ENCODE results near the gene SLK.

The SLK gene

DNA sequence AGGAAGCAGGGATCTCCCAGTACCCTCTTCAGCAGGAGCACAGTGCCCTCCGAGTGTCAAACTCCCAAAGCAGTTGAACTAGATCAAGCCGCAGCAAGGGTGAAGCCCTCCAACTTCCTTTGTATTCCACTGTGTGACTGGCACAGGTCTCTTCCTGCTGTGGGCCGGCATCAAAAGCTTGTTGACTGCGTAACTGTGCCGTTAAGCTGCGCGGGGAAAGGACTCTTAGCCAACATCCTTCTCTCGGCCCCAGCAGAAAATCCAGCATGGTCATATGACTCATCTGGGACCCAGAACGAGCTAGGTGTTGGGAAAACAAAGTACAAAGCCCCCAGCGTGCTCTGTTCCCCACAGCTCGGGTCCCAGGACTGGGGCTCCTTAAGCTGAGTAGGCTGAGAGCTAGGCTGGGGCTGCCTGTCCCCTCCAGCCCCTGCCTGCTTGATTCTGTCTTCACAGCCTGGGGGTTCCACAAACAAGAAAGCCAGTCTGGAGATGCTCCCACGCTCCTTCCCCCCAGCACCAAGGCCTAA, 66.5 kb downstream of the SLK start:
- DNase-seq (ENCODE audit: low read depth in 2 of 2, low spot score in 1 of 2) = no peak

DNA sequence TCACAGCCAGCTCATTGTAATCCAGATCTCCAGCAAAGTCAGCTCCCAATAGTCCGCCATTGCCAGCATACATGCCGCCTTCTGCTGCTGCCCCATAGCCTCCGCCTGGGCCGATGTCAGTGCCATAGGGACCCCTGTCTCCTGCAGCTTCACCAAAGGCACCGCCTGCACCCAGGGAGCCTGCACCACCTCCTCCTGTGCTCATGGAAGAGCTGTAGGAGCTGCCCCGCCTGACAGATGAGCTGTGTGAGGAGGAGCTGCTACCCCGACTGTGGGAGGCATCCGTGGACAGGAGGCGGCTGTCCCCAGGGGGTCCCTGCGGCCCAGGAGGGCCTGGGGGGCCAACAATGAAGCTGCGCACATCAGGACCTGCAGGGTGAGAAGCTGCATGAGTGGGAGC, 67.0 kb downstream of the SLK start:
- no peak for DNase-seq (ENCODE audit: low read depth in 2 of 2, low spot score in 1 of 2)

DNA sequence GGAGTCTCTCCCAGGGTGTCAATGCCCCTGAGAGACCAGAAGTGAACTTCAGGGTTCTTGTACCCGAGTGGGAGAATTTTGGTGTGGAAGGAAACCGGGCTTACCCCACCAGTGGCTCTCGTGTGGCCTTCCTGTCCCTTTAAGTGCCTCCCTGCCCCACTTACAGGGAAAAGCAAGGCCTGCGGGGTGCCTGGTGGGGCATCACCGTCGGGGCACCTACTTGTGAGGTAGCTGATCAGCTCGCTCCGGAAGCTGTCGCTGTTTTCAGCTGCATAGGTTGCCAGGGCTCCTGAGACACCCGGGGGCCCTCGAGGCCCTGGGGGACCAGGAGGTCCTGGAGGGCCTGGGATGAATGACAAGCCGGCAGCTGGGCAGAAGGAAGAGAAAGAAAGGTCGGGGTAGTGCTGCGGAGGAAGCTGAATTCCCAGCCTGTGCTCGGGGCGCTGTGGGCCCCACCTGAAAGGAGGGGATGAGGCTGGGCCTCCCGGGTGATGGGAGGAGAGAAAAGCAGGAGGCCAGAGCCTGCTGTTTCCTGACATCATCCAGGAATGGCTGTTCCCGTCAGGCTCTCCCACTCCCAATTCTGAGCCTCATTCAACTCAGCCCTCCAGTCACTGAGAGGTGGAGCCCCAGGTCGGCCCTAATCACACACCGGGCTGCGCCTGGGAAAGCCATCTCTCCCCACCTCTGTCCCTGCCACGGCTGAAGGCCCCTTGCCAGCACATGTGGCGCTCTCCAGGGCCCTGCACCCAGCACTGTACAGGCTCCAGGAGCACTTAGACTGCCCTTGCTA, 67.7 kb downstream of the SLK start:
- no peak for DNase-seq (ENCODE audit: low read depth in 2 of 2, low spot score in 1 of 2)

DNA sequence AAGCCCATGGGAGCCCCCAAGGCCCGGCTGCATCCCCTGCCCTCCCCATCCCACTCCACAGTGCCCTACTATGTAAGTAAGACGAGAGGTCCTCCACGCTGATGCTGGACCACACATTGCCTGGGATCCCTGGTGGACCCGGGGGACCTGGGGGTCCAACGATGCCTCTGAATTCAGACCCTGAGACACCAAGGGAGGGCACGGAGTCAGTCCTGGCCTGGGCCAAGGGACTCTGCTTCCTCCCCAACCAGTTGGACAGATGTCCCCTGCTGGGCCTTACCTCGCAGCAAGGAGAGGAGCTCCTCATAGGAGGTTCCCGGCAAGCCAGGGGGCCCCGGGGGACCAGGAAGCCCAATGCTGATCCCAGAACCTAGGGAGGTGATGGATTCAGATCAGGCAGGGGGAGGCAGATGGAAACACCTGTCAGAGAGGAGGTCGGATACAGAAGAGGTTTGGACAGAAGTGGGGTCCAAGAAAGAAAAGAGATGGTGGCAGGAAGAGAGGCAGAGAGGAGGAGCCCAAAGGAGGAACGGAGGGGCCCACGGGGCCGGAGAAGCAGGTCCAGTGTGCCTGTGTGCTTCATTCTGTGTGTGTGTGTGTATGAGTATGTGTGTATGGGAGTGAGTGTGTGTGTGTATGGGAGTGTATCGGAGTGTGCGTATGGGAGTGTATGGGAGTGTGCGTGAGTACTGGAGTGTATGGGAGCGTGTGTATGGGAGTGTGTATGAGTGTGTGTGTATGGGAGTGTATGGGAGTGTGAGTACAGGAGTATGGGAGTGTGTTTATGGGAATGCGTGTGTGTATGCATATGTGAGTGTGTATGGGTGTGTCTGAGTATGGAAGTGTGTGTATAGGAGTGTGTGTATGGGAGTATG, 68.5 kb downstream of the SLK start:
- DNase-seq (ENCODE audit: low read depth in 2 of 2, low spot score in 1 of 2) = no peak

DNA sequence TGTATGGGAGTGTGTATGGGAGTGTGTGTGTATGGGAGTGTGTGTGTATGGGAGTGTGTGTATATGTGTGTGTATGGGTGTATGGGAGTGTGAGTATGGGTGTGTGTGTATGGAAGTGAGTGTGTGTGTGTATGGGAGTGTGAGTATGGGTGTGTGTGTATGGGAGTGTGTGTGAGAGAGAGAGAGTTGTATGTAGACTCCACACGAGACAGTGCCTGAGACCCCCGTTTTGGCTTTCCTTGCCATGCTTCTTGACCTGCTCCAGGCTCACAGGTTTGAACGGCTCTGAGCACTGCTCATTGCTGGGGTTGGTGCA, 69.1 kb downstream of the SLK start:
- no peak for DNase-seq (ENCODE audit: low read depth in 2 of 2, low spot score in 1 of 2)

DNA sequence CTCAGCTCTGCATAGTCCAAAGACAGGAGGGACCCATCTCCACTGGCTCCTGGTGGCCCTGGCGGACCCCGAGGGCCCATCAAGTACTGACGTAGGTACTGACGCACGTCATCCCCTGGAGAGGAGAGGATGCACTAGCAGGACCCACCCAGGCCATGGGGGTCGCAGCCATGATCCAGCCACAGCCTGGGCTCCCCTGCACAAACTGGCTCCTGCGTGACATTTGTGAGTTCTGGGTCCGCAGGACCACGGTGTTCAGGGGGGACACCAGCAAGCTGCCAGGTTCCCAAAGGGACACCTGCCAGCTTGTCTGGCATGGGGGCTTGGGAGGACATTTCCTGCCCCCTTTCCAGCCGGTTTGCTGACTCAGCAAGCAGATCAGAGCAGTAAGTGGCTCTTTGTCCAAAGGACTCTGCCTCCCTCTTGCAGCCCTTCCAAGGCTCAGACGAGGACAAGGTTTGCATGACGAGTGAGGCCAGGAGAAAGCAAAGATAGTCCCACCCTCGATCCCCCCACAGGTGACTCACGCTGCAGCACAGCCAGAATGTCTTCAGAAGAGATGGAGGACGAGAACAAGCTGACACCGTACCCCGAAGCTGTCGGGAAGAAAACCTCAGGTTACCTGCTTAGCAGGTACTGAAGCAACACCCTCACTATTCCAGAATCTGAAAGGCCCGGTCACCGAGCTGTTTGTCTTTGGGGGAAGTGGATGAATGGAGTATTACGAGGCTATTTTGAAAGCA, 69.7 kb downstream of the SLK start:
- no peak for DNase-seq (ENCODE audit: low read depth in 2 of 2, low spot score in 1 of 2)

DNA sequence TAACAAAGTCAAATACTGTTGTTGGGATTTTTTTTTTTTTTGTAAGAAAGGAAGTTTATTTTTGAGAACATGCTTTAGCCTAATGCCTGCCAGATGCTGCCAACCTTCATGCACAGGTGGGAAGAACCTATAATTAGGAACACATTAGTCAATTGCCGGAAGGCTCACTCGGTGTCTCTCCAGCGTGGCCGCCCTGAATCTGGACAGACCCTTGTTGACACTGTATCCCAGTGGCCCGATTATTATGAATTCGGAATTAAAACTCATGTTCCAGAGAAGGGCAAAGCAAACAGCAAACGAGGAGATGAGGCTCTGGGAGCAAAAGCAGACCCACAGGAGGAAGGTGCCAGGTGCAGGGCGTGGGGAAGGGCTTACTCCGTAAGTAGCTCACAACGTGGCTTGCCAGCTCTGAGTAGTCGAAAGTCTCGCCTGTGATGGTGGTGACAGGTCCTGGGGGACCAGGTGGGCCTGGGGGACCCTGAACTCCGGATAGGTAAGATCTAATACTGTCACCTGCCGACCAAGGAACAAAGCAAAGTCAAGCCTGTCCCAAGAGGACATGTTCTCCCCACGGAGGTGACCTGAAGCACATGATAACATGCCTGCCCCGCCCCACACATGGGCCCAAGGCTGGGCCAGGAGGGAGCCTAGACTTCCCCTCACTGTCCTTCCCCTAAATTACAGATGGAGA, 70.5 kb downstream of the SLK start:
- no peak for DNase-seq (ENCODE audit: low read depth in 2 of 2, low spot score in 1 of 2)

DNA sequence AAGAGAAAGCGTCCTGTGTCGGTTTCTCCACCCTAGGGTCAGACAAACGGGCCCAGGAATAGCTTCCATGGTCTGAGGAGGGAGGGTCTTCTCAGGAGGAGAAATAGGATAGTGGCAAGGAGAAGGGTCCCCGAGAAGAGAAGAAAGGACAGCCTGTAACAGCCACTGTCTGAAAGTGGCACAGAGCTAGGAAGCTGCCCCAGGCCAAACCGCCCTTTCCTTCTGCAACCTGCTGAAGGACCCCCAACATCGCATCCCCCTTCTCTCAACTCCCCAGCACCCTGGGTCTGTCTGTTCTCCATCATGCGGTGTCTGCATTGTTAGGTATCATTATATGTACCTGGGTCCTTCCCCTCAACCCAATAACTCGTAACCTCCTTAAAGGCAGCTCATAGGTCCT, 71.6 kb downstream of the SLK start:
- no peak for DNase-seq (ENCODE audit: low read depth in 2 of 2, low spot score in 1 of 2)

DNA sequence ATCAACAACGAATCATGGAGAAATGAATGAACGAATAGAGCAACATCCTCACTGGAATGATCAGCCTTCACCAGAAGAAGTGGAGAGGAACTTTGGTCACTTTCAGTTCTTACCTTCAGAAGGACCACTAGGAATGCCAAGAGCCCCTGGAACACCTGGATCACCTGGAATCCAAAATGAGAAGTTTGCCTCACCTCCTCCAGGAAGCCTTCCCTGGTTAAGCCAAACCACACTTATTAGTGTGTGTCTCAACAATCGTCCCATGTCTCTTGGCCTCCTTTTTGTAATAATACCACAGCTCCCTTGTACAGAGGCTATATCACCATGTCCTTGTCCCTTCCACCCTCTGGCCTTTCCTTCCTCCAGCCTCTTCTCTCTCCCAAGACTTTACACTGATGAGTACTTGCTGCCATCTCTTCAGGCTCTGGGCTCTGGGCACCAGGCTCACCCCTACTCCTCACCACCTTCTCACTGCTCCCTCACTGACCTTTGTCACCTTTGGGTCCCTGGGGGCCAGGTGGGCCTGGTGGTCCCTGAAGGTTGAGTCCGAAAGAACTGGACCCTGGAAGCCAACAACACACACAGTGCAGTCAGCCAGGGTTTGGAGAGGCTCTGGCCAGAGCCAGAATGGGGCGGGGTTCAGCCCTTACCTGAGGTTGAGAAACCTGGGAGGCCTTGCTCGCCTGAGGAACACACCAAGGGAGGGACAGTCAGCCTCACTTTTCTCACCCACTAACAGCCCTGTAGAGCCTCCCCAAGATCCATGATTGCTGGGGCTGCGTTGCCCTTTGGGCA, 72.2 kb downstream of the SLK start:
- no peak for DNase-seq (ENCODE audit: low read depth in 2 of 2, low spot score in 1 of 2)

DNA sequence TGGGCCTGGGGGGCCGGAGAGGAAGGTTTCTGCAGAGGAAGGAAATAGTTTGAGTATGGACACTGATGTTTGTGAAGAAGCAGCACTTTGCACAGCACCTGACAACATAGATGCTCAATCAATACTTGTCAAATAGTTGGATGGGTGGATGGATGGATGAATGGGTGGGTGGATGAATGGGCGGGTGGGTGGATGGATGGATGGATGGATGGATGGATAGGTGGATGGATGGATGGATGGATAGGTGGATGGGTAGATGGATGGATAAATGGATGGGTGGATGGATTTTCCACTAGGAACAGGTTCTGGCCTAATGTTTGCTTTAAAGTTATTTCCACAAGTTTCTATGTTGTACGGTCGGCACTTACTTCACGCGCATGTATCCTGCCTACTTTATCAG, 73.4 kb downstream of the SLK start:
- no peak for DNase-seq (ENCODE audit: low read depth in 2 of 2, low spot score in 1 of 2)

DNA sequence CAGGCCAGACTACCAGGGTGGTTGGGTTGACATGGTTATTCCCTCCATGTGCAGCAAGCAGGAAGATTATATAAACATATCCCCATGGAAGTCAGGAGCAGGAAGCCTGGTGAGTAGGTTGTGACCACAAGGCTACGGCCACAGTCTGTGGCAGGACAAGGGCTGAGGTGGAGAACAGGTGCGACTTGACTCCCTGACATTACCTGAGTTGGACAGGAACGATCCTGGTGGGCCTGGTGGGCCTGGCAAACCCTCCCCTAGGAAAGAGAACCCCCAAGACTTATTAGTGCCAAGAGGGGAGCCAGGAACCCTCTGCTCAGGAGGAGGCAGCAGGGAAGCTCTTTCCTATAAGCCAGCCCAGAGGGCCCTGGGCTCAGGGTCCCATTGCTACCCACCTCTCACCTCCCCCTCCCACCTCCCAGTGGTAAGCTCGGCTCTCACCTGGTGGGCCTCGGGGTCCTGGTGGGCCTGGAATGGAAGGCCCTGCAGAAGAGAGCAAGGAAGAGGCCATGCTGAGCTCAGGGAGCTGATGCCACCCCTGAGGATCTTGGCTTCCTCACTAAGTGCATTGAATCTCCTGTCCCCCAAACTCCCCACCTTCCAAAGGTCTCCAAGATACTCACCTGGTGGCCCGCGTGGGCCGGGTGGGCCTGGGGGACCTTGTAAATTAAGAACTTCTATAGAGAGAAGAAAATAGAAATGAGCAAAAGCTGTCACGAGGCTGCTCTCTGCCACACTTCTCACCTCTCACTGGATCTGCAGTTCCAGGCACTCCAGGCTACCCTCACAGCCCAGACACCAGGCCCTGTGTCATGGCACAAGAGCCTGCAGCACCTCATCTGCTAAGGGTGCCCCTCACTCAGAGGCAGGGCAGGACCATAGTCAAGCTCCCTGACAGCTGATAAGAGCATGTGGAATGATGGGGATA, 74.2 kb downstream of the SLK start:
- DNase-seq (ENCODE audit: low read depth in 2 of 2, low spot score in 1 of 2) = no peak

DNA sequence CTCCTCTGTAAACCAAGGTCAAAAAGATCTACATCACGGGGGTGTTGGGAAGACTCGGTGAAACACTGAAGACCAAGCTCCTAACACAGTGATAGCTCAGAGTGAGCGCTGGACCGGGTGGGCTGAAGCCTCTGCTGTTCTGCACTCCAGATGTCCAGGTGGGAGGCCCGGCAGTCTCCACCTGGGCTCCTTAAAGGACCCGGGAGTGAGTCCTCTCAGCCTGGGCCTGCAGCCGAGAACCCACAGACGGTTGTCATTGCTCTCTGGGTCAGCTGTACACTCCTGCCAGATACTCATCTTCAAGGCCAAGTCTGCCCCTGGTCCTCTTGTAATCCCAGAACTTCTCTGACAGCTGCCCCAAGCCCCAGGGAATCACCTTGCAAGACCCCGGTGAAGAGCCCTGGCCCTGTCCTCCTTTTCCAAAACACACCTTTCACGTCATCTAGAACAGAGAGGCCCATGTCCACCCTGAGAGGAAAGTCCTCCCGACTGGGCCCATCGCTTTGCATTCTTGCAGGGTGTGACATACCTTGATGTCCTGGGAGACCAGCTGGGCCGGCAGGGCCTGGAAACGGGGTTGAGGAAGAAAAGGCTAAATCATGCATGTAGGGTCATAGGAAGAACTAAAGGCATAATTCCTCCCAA, 75.1 kb downstream of the SLK start:
- DNase-seq (ENCODE audit: low read depth in 2 of 2, low spot score in 1 of 2) = no peak

DNA sequence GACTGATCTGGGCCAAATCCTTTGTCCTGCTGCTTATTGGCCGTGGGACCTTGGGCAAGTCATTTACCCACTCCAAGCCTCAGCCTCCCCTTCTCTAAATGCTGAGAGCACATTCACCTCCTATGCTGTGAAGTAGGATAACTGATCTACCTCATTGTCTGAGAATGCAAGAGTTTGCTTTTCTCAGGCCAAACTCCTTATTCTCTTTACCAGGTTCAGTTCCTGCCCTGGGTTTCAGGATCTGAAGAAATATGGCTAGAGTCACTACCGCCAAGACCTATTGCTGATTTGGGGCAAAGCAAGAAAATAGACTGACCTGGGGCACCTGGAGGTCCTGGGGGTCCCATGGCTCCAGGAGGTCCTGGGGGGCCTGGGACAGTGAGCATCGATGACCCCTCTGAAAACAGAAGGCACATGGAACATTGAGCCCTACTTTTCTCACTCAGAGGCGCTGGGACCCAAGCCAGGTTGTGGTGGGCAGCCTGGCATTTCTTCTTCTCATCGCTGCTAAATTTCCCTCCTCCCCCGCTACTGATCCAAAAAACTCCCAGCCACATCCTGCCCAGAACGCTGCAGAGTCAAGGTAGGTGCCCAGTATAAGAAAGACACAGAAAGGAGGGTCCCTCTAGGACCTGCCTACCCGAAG, 76.4 kb downstream of the SLK start:
- no peak for DNase-seq (ENCODE audit: low read depth in 2 of 2, low spot score in 1 of 2)

DNA sequence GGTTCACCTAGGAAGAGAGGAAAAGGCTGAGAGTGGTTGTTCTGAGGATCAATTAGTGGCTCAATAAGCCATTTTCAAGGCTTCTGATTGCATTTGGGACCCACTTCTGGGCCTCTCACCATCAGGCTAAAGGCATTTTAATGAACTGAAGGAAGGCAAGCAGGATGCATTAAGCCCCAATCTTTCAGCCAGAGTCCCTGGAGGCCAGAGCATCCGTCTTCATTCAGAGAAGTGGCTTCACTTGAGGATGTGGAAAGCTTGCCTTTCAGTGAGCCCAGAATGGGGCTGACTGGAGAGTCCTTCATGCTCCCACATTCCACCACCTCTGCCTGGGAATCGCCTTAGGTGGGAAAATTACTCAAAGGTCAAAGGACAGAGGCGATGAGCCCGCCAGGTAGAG, 76.9 kb downstream of the SLK start:
- DNase-seq (ENCODE audit: low read depth in 2 of 2, low spot score in 1 of 2) = no peak

DNA sequence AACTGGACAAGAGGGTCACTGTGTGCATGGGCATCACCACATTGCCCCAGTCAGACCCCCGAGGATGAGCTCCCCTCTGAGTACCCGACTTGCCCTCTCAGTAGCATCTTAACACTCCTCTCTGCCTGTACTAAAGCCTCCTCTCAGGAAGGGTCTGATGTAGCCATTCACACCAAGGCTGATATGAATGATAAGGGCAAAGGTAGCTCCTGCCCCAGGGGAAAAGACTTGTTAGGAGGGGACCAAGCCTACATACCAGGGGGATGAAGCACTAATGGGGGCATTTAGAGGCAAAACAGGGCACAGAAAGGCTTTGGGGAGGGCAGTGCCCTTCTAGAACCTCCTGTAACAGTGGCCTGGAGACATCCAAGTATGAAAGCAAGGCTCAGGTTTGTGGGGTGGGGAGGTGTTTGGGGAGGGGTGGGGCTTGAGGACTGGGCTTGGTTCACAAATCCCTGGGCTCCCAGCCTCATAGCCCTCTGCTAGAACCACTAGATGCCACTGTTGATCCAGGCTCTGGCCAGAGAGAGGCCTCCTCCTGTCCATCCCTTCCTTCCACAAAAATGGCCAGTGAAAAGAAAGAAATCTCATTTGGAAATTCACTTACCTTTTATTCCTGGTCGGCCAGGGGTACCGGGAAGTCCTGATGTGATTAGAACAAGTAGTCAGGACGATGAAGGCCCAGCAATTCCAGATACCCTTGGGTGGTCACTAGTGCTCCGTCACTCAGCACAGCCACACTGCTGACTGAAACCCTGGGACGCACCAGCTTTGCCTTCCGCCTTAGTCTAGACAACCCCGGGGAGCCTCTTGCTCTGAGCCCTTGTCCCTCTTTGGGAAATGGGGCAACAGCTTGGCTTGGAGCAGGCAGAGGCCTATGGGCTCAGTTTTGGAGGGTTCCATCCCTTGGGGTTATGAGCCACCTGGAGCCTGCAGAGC, 78.5 kb downstream of the SLK start:
- no peak for DNase-seq (ENCODE audit: low read depth in 2 of 2, low spot score in 1 of 2)

DNA sequence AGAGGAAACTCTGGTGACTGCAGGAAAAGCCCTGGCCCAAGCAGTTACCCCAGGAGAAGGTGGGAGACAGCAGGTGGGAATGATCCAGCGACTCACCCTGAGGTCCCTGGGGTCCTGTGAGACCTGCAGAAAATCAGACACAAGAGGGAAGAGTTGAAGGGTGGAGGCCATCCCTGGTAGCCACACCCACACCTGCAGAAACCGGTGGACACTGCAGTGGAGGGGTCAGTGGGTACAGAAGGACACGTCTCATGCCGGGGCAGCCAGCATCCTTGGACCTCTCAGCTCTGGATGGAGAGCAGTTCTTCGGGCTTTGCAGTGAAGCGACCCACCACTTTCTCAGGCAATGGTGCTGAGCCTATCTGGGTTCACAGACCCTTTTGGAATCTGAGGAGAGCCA, 79.7 kb downstream of the SLK start:
- no peak for DNase-seq (ENCODE audit: low read depth in 2 of 2, low spot score in 1 of 2)

Measured in stimulated activated CD8-positive, alpha-beta memory T cell treated with anti-CD3 and anti-CD28 coated beads, Interleukin-4, amount 100 ng/mL, for 1 hour (primary cell).